GM23338 (cell line): ENCODE data around the gene SLC30A5. TPM values are rescaled to one million over a fixed set of nuclear protein-coding genes. Genes with fewer than 3 reads are reported as not detected.

Experiments
- ATAC-seq: fragments of 200-7000 bp; cut with Tn5 transposase; 3 replicates; pipeline ENCODE4 v1.9.1; 2020
- DNase-seq: peaks from one replicate; pipeline ENCODE4 v3.0.0-alpha.2; 2015; ENCODE audit warnings: low spot score
- H2AFZ ChIP-seq: fragments of 200-600 bp; sonication (generic); 2 replicates; pipeline ENCODE4 v1.8.0; 2016; ENCODE audit warnings: antibody characterized with exemption, mild to moderate bottlenecking, moderate library complexity
- H3F3A ChIP-seq: fragments of 200-600 bp; sonication (generic); replicated peaks from 2 replicates; pipeline ENCODE4 v1.8.0; 2017; ENCODE audit warnings: antibody characterized with exemption, mixed run types, low read depth
- H3K27ac ChIP-seq: fragments of 200-600 bp; sonication (generic); 2 replicates; pipeline ENCODE4 v1.6.1; 2016; ENCODE audit warnings: low read depth
- H3K27me3 ChIP-seq: fragments of 200-600 bp; sonication (generic); 2 replicates; pipeline ENCODE4 v1.8.0; 2016; ENCODE audit warnings: mild to moderate bottlenecking, mixed run types, moderate library complexity; ENCODE audit not compliant: insufficient read depth
- H3K36me3 ChIP-seq: fragments of 200-600 bp; sonication (generic); 2 replicates; pipeline ENCODE4 v1.8.0; 2016; ENCODE audit warnings: mild to moderate bottlenecking; ENCODE audit not compliant: insufficient read depth
- H3K4me1 ChIP-seq: fragments of 200-600 bp; sonication (generic); 2 replicates; pipeline ENCODE4 v1.8.0; 2016; ENCODE audit warnings: mild to moderate bottlenecking, moderate library complexity; ENCODE audit not compliant: insufficient read depth
- H3K4me2 ChIP-seq: fragments of 200-600 bp; sonication (generic); 2 replicates; pipeline ENCODE4 v1.7.1; 2017; ENCODE audit warnings: mixed run types
- H3K4me3 ChIP-seq: fragments of 200-600 bp; sonication (generic); 2 replicates; pipeline ENCODE4 v1.6.1; 2016; ENCODE audit warnings: mixed run types
- H3K79me2 ChIP-seq: fragments of 200-600 bp; sonication (generic); replicated peaks from 2 replicates; pipeline ENCODE4 v1.8.0; 2017; ENCODE audit warnings: mild to moderate bottlenecking; ENCODE audit not compliant: insufficient read depth
- H3K9me2 ChIP-seq: fragments of 200-600 bp; sonication (generic); 2 replicates; pipeline ENCODE4 v1.8.0; 2017; ENCODE audit not compliant: insufficient read depth
- H4K20me1 ChIP-seq: fragments of 200-600 bp; sonication (generic); replicated peaks from 2 replicates; pipeline ENCODE4 v1.8.0; 2017; ENCODE audit warnings: mild to moderate bottlenecking; ENCODE audit not compliant: insufficient read depth
- H3K27ac Mint-ChIP-seq: 2 replicates; pipeline ENCODE4 v1.8.0; 2020; ENCODE audit warnings: inconsistent platforms, mild to moderate bottlenecking, moderate library complexity, mixed read lengths
- H3K27me3 Mint-ChIP-seq: 3 replicates; pipeline ENCODE4 v1.8.0; 2022; ENCODE audit warnings: low read depth, mild to moderate bottlenecking, moderate library complexity, mixed read lengths, inconsistent platforms; ENCODE audit not compliant: insufficient read depth, poor library complexity
- H3K36me3 Mint-ChIP-seq: 3 replicates; pipeline ENCODE4 v1.8.0; 2021; ENCODE audit warnings: low read depth, mild to moderate bottlenecking, inconsistent platforms, moderate library complexity, mixed read lengths
- H3K4me1 Mint-ChIP-seq: 3 replicates; pipeline ENCODE4 v1.8.0; 2020; ENCODE audit warnings: mild to moderate bottlenecking, inconsistent platforms, mixed read lengths
- H3K4me3 Mint-ChIP-seq: 3 replicates; pipeline ENCODE4 v1.8.0; 2021; ENCODE audit warnings: moderate library complexity, mild to moderate bottlenecking, inconsistent platforms, mixed read lengths
- H3K9me3 Mint-ChIP-seq: 3 replicates; pipeline ENCODE4 v1.8.0; 2020; ENCODE audit warnings: moderate library complexity, mild to moderate bottlenecking, inconsistent platforms, mixed read lengths
- CREB1 ChIP-seq: fragments of 250-450 bp; sonication (Bioruptor Pico); IDR thresholded peaks from 2 replicates; pipeline ENCODE4 v1.5.0; 2020; ENCODE audit warnings: low read depth, mild to moderate bottlenecking, moderate library complexity
- EZH2 ChIP-seq: fragments of 200-600 bp; sonication (generic); IDR thresholded peaks from one replicate; pipeline ENCODE4 v1.8.0; 2017; ENCODE audit warnings: antibody characterized with exemption, mild to moderate bottlenecking, low read depth; ENCODE audit not compliant: unreplicated experiment
- EZH2phosphoT487 ChIP-seq: fragments of 200-600 bp; sonication (generic); IDR thresholded peaks from one replicate; pipeline ENCODE4 v1.8.1; 2018; ENCODE audit warnings: antibody characterized with exemption; ENCODE audit not compliant: unreplicated experiment
- JUNB ChIP-seq: IDR thresholded peaks from one replicate; pipeline ENCODE4 v1.6.1; 2016; ENCODE audit warnings: antibody characterized with exemption; ENCODE audit not compliant: unreplicated experiment
- NANOG ChIP-seq: IDR thresholded peaks from 2 replicates; pipeline ENCODE4 v1.6.1; 2016; ENCODE audit warnings: antibody characterized with exemption, borderline replicate concordance
- POLR2AphosphoS5 ChIP-seq: IDR thresholded peaks from 2 replicates; pipeline ENCODE4 v1.6.1; 2016; ENCODE audit warnings: antibody characterized with exemption, low read depth
- STAT1 ChIP-seq: IDR thresholded peaks from one replicate; pipeline ENCODE4 v1.6.1; 2016; ENCODE audit warnings: antibody characterized with exemption; ENCODE audit not compliant: unreplicated experiment
- ZNF114 ChIP-seq: fragments of 250-450 bp; sonication (Bioruptor Pico); IDR thresholded peaks from 2 replicates; pipeline ENCODE4 v1.5.0; 2020; ENCODE audit warnings: mild to moderate bottlenecking, moderate library complexity
- ZNF331 ChIP-seq: fragments of 250-450 bp; sonication (Bioruptor Pico); IDR thresholded peaks from 2 replicates; pipeline ENCODE4 v1.5.0; 2020; ENCODE audit warnings: low read depth, mild to moderate bottlenecking, moderate library complexity
- polyA plus RNA-seq: library from polyadenylated mRNA; unstranded; fragments of >200 nt; fragmentation: Nextera tagmentation; extraction: Ambion mirVana; gene quantifications from 2 replicates; pipeline ENCODE4 v1.2.1, GENCODE V29; 2016
- total RNA-seq: library from RNA; depleted of rRNA; stranded (reverse); fragments of >200 nt; shearing (Covaris generic); gene quantifications from 2 replicates; pipeline ENCODE4 v1.2.3, GENCODE V29; 2014
- TF ChIP-seq, protein P1 (sequence below), 2 experiments: fragments of 200-600 bp in 1 of 2; sonication (generic) in 1 of 2; conservative IDR thresholded peaks; 2 replicates each; pipeline versions ENCODE4 v1.5.1 to v1.6.1; 2016 to 2017; ENCODE audit warnings: antibody characterized with exemption in 2 of 2, low read depth in 2 of 2, mild to moderate bottlenecking in 2 of 2, moderate library complexity in 1 of 2
- TF ChIP-seq, protein P2 (sequence below): IDR thresholded peaks from 2 replicates; pipeline ENCODE4 v1.6.1; 2016; ENCODE audit warnings: antibody characterized with exemption
- TF ChIP-seq, protein P3 (sequence below): IDR thresholded peaks from one replicate; pipeline ENCODE4 v1.6.1; 2018; ENCODE audit warnings: antibody characterized with exemption; ENCODE audit not compliant: unreplicated experiment
- TF ChIP-seq, protein P4 (sequence below): fragments of 250-450 bp; sonication (Bioruptor Pico); IDR thresholded peaks from 2 replicates; pipeline ENCODE4 v1.5.0; 2020; ENCODE audit warnings: mild to moderate bottlenecking, moderate library complexity

SLC30A5 gene
- total and polyA plus RNA-seq, 2 experiments from 2014 or later = 38.2 to 43.2 TPM

DNA sequence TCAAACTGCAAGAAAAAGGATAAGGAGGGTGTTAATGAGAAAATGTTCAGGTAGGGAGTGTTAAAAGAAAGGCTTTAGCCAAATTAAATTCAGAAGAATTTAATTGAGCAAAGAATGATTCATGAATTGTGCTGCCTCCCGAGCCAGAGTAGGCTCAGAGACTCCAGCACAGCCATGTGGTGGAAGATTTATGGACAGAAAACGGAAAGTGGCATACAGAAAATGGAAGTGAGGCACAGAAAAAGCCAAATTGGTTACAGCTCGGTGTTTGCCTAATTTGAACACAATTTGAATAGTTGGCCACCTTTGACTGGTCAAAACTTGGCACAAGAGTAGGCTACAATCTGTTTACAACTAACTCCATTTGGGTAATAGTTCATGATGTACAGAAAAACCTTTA lies 9.6 kb upstream of the SLC30A5 start:
- Histone ChIP-seq H3K79me2 (no peaks in the 10 kb centered on the region), H3K27ac (no peak overlapping the region), H3K4me3 (no peak overlapping the region), H4K20me1 (no peaks in the 10 kb centered on the region), H3K4me2 (no peak overlapping the region), H3F3A (no peaks in the 10 kb centered on the region), H3K9me2 (no peaks in the 10 kb centered on the region), H3K27me3 (no peaks in the 10 kb centered on the region), H2AFZ (peak overlapping the region; percentile 67), H3K36me3 (no peaks in the 10 kb centered on the region), H3K4me1 (no peaks in the 10 kb centered on the region)
- TF ChIP-seq, protein P1, sequence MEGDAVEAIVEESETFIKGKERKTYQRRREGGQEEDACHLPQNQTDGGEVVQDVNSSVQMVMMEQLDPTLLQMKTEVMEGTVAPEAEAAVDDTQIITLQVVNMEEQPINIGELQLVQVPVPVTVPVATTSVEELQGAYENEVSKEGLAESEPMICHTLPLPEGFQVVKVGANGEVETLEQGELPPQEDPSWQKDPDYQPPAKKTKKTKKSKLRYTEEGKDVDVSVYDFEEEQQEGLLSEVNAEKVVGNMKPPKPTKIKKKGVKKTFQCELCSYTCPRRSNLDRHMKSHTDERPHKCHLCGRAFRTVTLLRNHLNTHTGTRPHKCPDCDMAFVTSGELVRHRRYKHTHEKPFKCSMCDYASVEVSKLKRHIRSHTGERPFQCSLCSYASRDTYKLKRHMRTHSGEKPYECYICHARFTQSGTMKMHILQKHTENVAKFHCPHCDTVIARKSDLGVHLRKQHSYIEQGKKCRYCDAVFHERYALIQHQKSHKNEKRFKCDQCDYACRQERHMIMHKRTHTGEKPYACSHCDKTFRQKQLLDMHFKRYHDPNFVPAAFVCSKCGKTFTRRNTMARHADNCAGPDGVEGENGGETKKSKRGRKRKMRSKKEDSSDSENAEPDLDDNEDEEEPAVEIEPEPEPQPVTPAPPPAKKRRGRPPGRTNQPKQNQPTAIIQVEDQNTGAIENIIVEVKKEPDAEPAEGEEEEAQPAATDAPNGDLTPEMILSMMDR (conservative IDR thresholded peaks at IDR 0.05; ENCODE audit: low read depth in 2 of 2) = no peak
- TF ChIP-seq EZH2 = no peak
- no peak for TF ChIP-seq ZNF114 (CRISPR knock-in tag)
- TF ChIP-seq, protein P2, sequence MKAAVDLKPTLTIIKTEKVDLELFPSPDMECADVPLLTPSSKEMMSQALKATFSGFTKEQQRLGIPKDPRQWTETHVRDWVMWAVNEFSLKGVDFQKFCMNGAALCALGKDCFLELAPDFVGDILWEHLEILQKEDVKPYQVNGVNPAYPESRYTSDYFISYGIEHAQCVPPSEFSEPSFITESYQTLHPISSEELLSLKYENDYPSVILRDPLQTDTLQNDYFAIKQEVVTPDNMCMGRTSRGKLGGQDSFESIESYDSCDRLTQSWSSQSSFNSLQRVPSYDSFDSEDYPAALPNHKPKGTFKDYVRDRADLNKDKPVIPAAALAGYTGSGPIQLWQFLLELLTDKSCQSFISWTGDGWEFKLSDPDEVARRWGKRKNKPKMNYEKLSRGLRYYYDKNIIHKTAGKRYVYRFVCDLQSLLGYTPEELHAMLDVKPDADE = no peak
- TF ChIP-seq STAT1 = no peak
- TF ChIP-seq JUNB = no peak
- TF ChIP-seq POLR2AphosphoS5 = no peak
- TF ChIP-seq, protein P3, sequence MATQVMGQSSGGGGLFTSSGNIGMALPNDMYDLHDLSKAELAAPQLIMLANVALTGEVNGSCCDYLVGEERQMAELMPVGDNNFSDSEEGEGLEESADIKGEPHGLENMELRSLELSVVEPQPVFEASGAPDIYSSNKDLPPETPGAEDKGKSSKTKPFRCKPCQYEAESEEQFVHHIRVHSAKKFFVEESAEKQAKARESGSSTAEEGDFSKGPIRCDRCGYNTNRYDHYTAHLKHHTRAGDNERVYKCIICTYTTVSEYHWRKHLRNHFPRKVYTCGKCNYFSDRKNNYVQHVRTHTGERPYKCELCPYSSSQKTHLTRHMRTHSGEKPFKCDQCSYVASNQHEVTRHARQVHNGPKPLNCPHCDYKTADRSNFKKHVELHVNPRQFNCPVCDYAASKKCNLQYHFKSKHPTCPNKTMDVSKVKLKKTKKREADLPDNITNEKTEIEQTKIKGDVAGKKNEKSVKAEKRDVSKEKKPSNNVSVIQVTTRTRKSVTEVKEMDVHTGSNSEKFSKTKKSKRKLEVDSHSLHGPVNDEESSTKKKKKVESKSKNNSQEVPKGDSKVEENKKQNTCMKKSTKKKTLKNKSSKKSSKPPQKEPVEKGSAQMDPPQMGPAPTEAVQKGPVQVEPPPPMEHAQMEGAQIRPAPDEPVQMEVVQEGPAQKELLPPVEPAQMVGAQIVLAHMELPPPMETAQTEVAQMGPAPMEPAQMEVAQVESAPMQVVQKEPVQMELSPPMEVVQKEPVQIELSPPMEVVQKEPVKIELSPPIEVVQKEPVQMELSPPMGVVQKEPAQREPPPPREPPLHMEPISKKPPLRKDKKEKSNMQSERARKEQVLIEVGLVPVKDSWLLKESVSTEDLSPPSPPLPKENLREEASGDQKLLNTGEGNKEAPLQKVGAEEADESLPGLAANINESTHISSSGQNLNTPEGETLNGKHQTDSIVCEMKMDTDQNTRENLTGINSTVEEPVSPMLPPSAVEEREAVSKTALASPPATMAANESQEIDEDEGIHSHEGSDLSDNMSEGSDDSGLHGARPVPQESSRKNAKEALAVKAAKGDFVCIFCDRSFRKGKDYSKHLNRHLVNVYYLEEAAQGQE = no peak
- TF ChIP-seq EZH2phosphoT487 = no peak
- no peak for TF ChIP-seq ZNF331 (CRISPR knock-in tag)
- TF ChIP-seq CREB1 (CRISPR knock-in tag) = no peak
- TF ChIP-seq NANOG = no peak
- TF ChIP-seq, protein P4, sequence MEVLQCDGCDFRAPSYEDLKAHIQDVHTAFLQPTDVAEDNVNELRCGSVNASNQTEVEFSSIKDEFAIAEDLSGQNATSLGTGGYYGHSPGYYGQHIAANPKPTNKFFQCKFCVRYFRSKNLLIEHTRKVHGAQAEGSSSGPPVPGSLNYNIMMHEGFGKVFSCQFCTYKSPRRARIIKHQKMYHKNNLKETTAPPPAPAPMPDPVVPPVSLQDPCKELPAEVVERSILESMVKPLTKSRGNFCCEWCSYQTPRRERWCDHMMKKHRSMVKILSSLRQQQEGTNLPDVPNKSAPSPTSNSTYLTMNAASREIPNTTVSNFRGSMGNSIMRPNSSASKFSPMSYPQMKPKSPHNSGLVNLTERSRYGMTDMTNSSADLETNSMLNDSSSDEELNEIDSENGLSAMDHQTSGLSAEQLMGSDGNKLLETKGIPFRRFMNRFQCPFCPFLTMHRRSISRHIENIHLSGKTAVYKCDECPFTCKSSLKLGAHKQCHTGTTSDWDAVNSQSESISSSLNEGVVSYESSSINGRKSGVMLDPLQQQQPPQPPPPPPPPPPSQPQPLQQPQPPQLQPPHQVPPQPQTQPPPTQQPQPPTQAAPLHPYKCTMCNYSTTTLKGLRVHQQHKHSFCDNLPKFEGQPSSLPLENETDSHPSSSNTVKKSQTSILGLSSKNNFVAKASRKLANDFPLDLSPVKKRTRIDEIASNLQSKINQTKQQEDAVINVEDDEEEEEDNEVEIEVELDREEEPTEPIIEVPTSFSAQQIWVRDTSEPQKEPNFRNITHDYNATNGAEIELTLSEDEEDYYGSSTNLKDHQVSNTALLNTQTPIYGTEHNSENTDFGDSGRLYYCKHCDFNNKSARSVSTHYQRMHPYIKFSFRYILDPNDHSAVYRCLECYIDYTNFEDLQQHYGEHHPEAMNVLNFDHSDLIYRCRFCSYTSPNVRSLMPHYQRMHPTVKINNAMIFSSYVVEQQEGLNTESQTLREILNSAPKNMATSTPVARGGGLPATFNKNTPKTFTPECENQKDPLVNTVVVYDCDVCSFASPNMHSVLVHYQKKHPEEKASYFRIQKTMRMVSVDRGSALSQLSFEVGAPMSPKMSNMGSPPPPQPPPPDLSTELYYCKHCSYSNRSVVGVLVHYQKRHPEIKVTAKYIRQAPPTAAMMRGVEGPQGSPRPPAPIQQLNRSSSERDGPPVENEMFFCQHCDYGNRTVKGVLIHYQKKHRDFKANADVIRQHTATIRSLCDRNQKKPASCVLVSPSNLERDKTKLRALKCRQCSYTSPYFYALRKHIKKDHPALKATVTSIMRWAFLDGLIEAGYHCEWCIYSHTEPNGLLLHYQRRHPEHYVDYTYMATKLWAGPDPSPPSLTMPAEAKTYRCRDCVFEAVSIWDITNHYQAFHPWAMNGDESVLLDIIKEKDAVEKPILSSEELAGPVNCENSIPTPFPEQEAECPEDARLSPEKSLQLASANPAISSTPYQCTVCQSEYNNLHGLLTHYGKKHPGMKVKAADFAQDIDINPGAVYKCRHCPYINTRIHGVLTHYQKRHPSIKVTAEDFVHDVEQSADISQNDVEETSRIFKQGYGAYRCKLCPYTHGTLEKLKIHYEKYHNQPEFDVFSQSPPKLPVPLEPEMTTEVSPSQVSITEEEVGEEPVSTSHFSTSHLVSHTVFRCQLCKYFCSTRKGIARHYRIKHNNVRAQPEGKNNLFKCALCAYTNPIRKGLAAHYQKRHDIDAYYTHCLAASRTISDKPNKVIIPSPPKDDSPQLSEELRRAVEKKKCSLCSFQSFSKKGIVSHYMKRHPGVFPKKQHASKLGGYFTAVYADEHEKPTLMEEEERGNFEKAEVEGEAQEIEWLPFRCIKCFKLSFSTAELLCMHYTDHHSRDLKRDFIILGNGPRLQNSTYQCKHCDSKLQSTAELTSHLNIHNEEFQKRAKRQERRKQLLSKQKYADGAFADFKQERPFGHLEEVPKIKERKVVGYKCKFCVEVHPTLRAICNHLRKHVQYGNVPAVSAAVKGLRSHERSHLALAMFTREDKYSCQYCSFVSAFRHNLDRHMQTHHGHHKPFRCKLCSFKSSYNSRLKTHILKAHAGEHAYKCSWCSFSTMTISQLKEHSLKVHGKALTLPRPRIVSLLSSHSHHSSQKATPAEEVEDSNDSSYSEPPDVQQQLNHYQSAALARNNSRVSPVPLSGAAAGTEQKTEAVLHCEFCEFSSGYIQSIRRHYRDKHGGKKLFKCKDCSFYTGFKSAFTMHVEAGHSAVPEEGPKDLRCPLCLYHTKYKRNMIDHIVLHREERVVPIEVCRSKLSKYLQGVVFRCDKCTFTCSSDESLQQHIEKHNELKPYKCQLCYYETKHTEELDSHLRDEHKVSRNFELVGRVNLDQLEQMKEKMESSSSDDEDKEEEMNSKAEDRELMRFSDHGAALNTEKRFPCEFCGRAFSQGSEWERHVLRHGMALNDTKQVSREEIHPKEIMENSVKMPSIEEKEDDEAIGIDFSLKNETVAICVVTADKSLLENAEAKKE = no peak
- H3K27ac Mint-ChIP-seq = no peak overlapping the region
- H3K4me1 Mint-ChIP-seq = peaks cover 15% of the 10 kb centered on the region; the same call in 2 of the 3 replicates
- H3K27me3 Mint-ChIP-seq = peaks cover 2% of the 10 kb centered on the region
- H3K4me3 Mint-ChIP-seq = no peak overlapping the region
- 0 out of 3 replicates have a peak, but pooled peaks cover 3% of the 10 kb centered on the region for H3K36me3 Mint-ChIP-seq
- ATAC-seq (no peak), DNase-seq (no peak)
- peaks cover 8% of the 10 kb centered on the region; the same call in 2 of the 3 replicates for H3K9me3 Mint-ChIP-seq
